Activated T-cell treated with anti-CD3 and anti-CD28 coated beads, Interleukin-2, amount 50 U/mL, for 48 hours (primary cell): ENCODE results near the gene PRSS22.
A peak's percentile ranks its signal among the peaks of the same experiment; 100 is the strongest.

ENCODE experiments used
- DNase-seq, 2 experiments: peaks; one replicate each; pipeline ENCODE4 v3.0.0-alpha.2; 2020

PRSS22 gene, protein sequence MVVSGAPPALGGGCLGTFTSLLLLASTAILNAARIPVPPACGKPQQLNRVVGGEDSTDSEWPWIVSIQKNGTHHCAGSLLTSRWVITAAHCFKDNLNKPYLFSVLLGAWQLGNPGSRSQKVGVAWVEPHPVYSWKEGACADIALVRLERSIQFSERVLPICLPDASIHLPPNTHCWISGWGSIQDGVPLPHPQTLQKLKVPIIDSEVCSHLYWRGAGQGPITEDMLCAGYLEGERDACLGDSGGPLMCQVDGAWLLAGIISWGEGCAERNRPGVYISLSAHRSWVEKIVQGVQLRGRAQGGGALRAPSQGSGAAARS

DNA sequence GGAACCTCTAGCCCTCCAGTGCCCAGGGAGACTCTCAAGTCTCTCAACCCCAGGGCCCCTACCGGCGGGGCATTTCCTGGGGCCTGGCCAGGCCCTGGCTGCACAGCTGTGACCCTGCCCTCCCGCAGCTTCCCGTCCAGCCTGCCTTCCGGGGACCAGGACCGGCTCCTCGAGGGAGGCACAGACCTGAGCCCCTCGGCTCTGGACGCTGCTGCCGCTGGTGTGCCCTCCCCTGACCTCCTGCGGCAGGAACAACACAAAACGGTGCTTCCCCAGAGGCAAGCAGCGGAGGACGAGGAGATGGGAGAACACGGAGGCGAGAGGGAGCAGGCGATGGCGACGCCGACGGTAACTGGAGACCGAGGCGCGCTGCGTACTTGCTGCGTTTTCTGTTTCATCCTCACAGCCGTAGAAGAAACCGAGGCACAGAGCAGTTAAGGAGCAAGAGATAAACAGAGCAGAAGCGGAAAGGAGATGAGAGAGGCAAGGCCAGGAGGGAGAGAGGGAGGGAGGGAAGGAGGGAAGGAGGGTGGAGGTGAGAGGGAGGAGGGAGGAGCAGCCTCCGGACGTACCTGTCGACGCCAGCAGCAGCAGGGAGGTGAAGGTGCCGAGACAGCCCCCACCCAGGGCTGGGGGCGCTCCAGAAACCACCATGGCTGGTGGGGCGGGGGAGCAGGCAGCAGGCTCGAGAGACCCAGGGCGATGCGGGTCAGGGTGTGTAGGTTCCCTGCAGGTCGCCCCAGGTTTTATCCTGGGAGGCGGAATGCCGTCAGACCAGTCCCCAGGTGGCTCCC is at the start of gene PRSS22:
Gene PRSS22 (minus strand): TSS at position 720 of the 794 bp plus-strand sequence. CDS start 66 bp downstream, at position 654.
- DNase-seq = no peak

DNA sequence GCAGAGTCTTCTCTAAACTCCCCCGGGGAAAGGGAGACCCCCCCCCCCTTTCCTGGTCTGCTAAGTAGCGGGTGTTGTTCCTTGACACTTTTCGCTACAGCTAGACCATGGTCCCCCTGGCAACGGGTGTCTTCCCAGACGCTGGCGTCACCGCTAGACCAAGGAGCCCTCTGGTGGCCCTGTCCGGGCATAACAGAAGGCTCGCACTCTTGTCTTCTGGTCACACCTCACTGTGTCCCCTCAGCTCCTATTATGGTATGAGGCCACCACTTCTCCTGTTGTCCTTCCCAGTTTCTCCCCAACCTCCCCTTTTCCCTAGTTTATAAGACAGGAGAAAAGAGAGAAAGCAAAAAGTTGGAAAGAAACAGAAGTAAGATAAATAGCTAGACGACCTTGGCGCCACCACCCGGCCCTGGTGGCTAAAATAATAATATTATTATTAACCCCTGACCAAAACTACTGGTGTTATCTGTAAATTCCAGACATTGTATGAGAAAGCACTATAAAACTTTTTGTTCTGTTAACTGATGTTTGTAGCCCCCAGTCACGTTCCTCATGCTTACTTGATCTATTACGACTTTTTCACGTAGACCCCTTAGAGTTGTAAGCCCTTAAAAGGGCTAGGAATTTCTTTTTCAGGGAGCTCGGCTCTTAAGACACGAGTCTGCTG is 49.2 kb upstream of the PRSS22 start:
- DNase-seq = peak; percentile 69 to 72

DNA sequence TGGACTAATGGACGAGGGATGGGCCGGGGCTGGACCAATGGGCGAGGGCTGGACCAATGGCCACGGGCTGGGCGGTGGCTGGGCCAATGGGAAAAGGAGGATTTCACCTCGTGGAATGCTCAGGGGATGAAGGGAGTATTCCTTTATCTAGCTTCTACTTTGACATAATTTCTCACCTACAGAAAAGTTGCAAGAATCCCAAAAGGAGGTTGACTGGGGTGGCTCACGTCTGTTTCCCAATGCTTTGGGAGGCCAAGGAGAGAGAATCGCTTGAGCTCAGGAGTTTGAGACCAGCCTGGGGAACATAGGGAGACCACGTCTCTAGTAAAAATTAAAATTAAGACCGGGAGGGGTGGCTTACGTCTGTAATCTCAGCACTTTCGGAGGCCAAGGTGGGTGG is 48.0 kb upstream of the PRSS22 start:
- no peak for DNase-seq

DNA sequence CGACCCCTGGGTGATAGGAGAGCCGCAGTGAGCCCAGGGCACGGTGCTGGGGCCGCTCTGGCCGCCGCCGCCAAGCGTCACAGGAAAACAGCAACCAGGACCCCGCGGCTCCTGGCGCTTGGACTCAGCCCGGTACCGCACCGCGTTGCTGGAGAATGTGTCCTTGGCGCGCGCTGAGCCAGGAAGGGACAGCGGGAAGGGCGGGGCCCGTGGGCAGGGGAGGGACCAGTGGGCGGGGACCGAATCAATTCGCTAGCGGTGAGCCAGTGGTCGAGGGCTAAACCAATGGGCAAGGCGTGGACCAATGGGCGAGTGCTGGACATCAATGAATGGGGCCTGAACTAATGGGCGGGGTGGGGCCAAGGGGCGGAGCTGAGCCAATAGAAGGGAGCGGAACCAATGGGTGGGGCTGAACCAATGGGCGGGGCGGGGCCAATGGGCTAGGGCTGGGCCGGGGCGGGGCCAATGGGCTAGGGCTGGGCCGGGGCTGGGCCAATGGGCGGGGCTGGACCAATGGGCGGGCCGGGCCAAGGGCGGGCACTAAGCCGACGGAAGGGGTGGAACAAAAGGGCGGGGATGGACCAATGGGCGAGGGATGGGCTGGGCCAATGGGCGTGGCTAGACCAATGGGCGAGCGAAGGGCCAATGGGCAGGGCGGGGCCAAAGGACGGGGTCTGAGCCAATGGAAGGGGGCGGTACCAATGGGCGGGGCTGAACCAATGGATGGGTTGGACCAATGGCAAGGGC is 47.4 kb upstream of the PRSS22 start:
- DNase-seq = peak; percentile 99 to 100

DNA sequence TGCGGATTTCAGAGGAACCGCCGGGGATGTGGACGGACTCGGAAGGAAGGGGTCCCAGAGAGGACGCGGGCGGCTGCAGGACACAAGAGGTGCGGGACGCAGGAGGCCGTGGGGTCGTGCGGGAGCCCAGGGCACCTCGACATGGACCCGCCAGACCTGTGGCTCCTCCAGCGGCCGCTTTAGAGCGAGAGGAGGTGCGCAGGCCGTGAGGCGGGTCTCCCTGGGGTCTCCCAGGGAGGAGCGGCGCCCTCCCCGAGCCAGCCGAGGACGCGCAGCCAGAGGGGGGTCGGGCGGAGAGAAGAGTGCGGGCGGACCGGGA is 46.9 kb upstream of the PRSS22 start:
- DNase-seq = no peak

DNA sequence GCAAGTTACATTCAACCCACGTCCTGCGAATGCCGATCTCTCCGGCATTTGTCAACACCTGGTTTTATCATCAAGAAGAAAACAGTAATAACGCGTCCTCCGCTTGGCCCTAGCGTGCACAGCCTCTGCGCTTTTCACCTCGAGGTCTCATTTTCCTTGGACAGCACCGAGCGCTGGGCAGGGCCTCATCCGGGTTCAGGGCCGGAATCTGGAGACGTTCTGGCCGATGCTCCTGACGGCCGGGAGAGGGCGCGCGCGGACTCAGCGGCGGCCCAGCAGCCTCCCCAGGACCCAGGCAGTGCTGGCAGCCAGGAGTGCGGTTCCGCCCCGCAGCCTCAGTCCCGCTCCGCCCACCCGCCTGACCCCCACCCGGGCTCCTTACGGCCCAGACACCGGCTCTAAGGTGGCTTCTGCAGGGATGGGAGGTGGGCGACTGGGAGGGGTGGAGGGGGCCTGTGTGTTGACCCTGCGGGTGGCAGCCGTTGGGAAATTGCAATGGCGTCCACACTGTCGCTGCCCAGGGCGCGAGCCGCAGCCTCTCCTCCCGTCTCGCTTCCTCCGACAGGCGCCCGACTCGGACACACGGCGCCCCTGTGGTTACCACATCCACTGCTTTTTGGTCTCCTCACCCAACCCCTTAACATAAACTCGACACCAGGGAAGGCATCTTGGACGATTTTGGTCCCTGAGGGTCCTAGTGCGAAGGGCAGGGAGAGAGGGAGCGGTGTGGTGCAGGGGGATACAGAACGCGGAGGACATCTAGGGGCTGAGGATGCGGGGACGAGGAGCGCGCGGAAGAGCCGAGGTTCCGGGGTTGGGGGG is 46.3 kb upstream of the PRSS22 start:
- peak; percentile 82 to 88 for DNase-seq

DNA sequence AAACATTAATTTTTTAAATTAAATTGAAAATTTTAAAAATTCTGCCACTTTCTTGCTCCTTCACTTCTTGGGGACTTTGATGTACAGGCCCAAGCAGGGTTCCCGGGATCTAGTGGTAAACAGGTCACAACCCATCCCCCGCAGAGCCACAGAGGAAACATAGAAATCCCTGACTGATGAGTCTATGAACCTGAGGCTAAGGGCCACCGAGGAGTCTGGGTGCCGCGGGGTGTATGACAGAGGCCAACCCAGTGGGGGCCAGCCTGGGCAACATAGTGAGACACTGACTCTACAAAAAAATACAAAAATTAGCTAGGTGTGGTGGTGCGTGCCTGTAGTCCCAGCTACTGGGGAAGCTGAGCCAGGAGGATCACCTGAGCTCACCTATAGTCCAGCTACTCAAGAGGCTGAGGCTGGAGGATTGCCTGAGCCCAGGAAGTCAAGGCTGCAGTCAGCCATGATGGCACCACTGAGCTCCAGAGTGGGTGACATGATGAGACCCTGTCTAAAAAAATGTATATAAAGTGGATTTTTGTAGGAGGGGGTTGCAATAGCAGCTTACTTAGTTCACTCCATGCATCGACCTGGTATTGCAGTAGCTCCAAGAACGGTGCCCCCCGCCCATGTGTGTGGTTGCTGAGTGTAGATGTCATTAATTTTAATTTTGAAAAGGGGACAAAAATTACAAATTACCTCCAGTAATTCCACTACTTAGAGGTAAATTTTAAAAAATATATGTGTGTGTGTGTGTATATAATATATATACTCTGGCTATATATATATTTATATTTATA is 44.6 kb upstream of the PRSS22 start:
- no peak for DNase-seq

DNA sequence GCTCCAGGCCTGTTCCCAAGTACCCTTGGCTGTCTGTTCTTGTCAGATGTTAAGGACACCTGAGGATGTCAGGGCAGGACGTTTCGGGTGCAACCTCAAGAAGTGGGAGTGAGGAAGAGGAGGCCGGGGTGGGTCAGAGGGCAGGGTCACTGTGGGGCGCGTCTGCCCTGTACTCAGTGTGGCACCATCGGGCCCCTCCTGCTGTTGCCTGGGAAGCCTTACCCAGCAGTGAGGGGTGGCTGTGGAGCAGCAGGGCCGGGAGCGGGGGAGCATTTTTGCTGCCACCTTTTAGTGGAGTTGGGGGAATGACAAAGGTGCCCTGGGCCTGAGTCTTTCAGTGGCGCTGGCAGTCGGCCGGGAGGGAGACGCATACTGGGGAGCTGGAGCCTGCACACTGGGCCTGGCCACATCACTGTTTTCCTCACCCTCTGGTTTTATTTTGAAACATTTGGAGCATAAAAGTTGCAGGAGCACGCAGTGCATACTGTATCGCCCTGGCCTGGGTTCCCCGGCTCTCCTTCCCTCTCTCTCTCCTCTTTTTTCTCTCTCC is 42.6 kb upstream of the PRSS22 start:
- no peak for DNase-seq

DNA sequence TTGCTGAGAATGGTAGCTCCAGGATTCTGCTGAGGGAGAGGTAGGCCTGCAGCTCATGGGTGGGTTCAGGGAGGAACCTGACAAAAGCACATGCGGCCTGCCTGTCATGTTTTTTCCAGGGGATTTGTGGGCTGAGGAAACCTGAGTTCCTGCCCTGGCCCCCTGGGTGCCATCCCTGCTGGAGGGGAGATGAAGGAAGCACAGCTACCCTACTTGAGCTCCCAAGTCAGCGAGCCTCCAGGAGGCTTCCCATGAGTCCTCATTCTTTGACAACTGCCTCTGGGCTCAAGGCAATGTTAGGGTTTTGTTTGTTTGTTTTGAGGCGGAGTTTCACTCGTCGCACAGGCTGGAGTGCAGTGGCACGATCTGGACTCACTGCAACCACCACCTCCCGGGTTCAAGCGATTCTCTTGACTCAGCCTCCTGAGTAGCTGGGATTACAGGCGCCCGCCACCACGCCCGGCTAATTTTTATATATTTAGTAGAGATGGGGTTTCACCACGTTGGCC is 41.6 kb upstream of the PRSS22 start:
- DNase-seq = no peak

DNA sequence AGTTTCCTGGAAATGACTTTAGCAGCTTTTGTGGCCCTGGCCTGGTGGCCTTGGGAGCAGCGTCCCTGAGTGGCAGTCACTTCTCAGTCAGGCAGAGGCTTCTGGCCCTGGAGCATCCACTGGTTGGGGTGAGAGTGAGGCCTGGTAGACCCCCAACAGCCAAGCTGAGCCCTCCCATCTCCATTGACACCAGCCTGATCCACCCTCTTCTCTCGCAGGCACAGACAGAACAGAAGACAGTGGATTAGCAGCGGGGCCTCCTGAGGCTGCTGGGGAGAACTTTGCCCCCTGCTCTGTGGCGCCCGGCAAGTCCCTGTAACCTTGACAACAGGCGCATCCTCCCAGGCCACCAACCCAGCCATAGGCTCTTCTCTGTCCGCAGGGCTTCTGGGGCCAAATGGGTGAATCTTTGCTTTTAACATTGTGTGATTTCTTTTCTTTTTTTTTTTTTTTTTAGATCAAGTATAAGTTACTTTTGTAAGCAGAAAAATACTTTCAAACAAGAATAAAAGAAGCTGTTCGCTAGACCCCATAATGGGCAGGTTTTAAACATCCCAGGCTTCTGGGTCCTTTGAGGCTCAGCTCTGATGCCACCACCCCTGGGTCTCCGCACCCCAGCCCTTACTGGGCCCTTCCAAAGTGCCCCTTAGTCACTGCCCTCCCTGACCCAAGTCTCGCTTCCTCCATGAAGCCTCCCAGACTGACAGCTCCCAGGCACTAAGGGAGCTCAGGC is 41.0 kb upstream of the PRSS22 start:
- DNase-seq = no peak

DNA sequence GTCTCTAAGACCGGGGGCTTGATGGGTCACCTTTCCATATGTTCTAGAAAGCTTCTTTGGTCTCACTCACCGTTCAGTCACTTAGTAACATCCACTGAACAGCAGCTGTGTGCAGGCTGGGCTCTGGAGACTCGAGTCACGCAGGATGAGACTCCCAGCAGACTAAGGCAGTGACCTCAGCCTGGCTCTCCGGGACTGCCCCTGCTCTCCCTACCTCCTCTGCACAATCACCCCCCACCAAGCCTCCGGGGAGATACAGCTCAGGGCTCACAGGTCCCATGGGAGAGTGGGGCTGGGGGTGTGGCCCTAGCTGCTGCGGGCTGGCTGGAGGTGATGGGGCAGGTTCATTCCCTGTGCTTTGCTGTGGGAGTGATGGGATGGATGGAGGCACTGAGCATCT is 39.1 kb upstream of the PRSS22 start:
- no peak for DNase-seq

DNA sequence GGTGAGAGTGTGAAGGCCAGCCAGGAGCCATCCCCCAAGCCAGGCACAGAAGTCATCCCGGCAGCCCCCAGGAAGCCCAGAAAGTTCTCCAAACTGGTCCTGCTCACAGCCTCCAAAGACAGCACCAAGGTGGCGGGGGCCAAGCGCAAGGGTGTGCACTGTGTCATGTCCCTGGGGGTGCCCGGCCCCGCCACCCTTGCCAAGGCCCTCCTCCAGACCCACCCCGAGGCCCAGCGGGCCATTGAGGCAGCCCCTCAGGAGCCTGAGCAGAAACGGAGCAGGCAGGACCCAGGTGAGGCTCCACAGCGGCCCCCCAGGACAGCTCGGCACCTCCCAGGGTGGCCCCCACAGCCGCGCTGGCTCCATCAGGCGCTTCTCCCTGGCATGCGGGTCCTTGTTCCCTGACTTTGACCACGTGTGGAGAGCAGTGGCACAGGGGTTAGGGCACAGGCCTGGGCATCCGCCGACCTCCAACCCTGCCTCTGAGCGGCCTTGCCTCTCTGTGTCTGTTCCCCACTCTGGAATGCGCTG is 38.6 kb upstream of the PRSS22 start:
- no peak for DNase-seq

DNA sequence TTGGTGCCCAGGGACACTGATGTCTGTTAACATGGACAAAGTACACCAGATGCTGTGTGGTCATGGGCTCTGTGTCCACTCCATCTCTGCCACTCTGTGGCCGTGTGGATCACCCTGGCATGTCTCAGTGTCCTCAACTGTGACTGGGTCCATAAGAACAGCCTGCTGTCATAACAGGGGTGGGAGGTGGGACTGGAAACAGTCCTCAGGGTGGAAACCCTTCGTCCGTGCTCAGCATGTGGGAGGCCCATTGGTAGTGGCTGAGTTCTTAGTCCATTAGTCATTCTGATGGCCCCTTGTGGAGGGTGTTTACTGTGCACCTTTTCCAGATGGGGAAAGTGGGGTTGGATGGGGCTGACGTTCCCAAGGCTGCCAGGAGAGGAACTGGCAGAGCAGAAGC is 37.8 kb upstream of the PRSS22 start:
- no peak for DNase-seq

DNA sequence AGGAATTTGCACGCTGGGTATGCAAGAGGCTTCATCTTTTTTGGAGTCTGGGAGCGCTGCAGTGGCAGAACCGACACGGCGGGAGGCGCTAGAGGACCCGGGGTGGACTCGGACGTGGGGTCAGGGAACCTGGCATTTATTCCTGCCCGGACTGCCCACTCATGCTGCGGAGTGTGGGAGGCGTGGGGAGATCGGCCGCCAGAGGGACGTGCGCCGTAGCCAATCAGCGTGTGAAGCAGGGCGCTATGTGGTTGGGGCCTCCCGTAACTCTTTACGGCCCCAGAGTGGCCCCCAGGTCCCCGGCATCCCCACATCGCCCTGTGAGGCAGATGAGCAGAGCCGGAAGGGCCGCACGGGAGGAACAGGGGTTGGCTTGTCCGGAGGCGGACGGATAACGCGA is 36.3 kb upstream of the PRSS22 start:
- no peak for DNase-seq

DNA sequence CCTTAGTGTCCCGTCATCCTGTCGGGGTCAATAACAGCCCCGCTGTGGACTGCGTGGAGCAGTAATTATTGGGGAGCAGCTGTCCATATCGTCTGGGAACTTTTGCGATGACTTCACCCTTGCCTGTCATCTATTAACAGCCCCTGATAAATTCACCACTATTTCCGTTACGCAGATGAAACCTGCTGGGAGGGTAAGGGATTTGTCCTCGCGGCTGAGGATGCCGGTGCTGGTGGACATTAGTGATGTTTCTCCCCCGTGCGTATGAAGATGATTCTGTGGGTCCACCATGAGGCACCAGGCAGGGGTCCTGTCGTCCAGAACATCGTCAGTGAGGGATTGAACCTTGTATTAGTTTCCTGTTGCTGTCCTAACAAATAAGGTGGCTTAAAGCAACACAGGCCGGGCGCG is 26.1 kb upstream of the PRSS22 start:
- DNase-seq = no peak

DNA sequence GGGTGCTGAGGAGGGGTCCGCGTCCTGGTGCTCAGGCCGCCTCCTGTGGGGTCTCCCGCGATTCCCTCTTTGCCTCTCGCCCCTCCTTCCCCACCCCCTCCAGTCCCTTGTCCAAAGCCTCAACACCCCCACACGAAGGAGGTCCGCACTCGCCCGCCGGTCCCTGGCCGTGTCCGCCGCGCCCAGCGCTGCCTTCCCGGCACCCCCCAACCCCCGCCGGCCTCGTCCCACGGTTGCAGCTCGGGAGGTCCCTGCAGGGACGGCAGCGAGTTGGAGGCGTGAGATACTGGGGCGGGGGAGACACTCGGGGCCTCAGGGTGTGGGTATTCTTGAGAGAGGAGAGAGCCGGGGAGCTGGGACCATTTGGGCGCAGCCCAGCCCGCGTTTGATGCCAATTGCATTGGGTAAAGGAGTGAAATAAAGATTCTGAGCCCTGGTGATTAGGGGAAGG is 25.5 kb upstream of the PRSS22 start:
- peak in 1 of 2 experiments; percentile 42 for DNase-seq

DNA sequence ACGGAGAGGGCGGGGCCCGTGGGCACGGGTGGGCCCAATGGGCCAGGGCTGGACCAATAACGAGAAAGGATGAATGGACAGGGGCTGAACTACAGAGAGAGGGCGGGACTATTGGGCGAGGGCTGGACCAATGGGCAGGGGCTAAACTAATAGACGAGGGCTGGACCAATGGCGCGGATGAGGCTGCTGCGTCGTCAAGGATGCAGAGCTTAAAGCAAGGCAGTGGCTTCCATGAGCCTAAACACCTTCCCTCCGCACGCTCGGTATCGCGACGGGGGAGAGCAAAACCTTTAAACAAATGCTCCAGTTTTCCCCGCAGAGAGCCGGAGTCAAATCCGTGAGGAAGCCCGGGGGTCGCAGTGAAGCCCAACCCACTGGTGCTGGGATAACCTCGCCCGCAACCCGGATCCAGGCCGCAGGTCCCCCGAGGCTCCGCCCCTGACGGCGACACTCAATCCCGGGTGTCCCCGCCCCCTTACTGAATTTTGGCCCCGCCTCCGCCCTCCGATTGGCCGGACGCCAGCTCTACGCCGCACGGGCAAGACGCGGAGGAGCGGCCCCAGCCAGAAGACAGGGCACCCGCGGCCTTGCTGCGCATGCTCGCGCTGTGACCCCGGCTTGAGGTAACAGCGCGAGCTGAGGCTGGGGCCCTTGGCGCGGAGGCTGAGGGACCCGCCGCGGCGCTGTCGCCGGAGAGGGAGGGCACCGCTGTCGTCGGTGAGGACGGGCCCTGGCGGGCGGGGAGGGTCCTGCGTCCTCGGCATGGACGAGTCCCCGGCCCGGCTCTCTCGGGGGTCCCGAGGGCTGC is 24.9 kb upstream of the PRSS22 start, which contains the start of gene FLYWCH2:
Gene FLYWCH2 (plus strand): TSS at position 566 of the 808 bp plus-strand sequence. CDS start 13,235 bp downstream, outside the sequence.
- peak; percentile 100 for DNase-seq

DNA sequence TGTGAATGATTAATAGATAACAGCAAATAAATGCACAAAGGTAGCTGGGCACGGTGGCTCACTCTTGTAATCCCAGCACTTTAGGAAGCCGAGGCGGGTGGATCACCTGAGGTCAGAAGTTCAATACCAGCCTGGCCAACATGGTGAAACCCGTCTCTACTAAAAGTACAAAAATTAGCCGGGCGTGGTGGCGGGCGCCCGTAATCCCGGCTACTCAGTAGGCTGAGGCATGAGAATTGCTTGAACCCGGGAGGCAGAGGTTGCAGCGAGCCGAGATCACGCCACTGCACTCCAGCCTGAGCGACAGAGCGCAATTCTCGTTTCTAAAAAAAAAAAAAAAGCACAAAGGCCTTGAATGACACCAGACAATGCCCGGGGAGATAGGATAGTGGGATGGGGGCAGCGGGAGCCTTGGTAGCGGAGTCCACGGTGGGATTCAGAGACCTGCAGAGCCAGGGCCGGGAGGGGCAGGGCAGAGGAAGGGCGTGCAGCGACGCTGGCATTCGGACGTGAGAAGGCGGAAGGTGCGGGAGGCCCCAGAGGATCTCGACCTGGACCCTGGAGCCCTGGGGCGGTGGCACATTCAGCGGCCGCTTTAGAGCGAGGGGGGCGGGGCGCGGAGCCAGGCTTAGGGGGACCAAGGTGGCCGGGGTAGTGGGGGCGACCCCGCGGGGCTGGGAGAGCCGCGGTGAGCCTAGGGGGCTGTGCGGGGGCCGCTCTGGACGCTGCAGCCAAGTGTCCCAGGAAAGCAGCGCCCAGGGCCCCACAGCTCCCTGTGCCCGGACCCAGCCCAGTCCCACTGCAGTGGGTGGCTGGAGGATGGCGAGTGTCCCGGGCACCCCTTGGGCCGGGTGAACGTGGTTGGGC is 24.0 kb upstream of the PRSS22 start:
- DNase-seq = peak in 1 of 2 experiments; percentile 51
